ENCODE measurements around the gene HNF1B. TPM values are rescaled to one million over a fixed set of nuclear protein-coding genes. Genes with fewer than 3 reads are reported as not detected.
"Not testable (repeated sequence)": the region's sequence is repeated elsewhere in the genome, so short reads cannot be mapped to it uniquely, and the experiment has no call there.

The HNF1B gene
- total RNA-seq, 1 donor from 2014 or later, result not detected

DNA sequence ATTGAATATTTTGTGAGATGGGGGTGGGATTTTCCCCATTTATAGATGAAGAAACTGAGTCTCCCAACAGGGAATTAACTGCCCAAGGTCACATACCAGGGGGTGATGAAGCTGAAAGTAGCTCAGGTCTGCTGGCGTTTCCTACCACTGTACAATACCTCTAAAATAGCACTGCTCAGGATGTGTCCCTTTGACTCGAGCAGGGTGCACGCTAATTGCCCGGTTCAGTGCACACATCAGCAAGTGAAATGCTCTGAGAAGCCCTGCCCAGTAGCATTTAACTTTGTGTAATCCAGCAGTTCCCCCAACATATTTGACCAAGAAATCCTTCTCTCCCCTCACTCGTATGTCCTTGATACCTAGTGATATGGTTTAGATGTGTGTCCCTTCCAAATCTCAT is 51.5 kb downstream of the HNF1B start:
- Mint-ChIP-seq H3K27me3 (ENCODE audit: low read depth) (peaks cover 4% of the 10 kb centered on the region), H3K4me1 (peaks cover 3% of the 10 kb centered on the region), H3K4me3 (no peak overlapping the region), H3K27ac (ENCODE audit: unreplicated experiment) (no peak overlapping the region), H3K9me3 (no peaks in the 10 kb centered on the region), H3K36me3 (ENCODE audit: low read depth) (no peaks in the 10 kb centered on the region)
- no peak for DNase-seq (ENCODE audit: low read depth, low spot score)
- no peak for TF ChIP-seq CTCF (conservative IDR thresholded peaks at IDR 0.05)

GRCh38 chr17:37691807-37692206 is 53.1 kb downstream of the HNF1B start:
- Mint-ChIP-seq H3K4me3 (no peak overlapping the region), H3K9me3 (no peaks in the 10 kb centered on the region), H3K27me3 (ENCODE audit: low read depth) (peaks cover 4% of the 10 kb centered on the region), H3K27ac (ENCODE audit: unreplicated experiment) (no peak overlapping the region), H3K4me1 (peaks cover 3% of the 10 kb centered on the region), H3K36me3 (ENCODE audit: low read depth) (no peaks in the 10 kb centered on the region)
- no peak for DNase-seq (ENCODE audit: low read depth, low spot score)
- no peak for TF ChIP-seq CTCF (conservative IDR thresholded peaks at IDR 0.05)

GRCh38 chr17:37689317-37689716 is 55.5 kb downstream of the HNF1B start:
- TF ChIP-seq CTCF (conservative IDR thresholded peaks at IDR 0.05), result no peak
- no peak for DNase-seq (ENCODE audit: low read depth, low spot score)

DNA sequence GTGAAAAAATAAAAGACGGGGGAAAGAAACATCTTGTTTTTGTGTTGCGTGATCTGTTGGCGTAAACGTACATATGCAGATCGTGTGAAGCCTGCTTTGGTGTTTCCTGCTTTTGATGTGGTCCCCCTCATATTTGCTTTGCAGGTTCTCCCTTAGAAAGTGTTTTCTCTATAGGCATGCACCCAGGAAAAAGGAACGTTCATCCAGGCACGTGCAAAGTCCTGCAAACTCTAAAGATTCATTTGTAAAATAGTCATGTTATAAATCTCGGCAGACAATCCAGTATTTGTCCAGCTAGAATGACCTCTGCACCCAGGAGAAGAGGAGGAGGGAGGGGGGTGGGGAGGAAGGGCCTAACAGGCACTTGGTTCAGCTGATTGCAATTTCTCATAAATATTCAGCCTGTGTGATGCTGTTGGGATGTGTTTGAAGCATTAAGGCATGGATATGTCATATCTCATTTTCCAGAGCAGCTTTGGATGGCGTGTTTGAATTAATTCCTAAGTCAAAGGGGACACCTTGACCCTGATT is 61.3 kb downstream of the HNF1B start:
- TF ChIP-seq CTCF (conservative IDR thresholded peaks at IDR 0.05), result no peak
- H3K36me3 Mint-ChIP-seq (ENCODE audit: low read depth), result peaks cover under 1% of the 10 kb centered on the region
- H3K9me3 Mint-ChIP-seq, result peaks cover 4% of the 10 kb centered on the region
- peaks cover 22% of the 10 kb centered on the region for H3K4me1 Mint-ChIP-seq
- peaks cover 2% of the 10 kb centered on the region for H3K27me3 Mint-ChIP-seq (ENCODE audit: low read depth)
- H3K4me3 Mint-ChIP-seq, result no peak overlapping the region
- peak overlapping the region; percentile 13 for H3K27ac Mint-ChIP-seq (ENCODE audit: unreplicated experiment)
- no peak for DNase-seq (ENCODE audit: low read depth, low spot score)

More at GRCh38 chr17:37689317-37689716, 55.5 kb downstream of the HNF1B start:
- H3K9me3 Mint-ChIP-seq, result no peaks in the 10 kb centered on the region
- no peaks in the 10 kb centered on the region for H3K27me3 Mint-ChIP-seq (ENCODE audit: low read depth)
- no peaks in the 10 kb centered on the region for H3K36me3 Mint-ChIP-seq (ENCODE audit: low read depth)
- H3K4me1 Mint-ChIP-seq, result peaks cover 2% of the 10 kb centered on the region
- no peak overlapping the region for H3K27ac Mint-ChIP-seq (ENCODE audit: unreplicated experiment)
- no peak overlapping the region for H3K4me3 Mint-ChIP-seq

- peaks cover 8% of the 10 kb centered on the region for H3K27me3 Mint-ChIP-seq (ENCODE audit: low read depth)
- H3K9me3 Mint-ChIP-seq, result peaks cover 7% of the 10 kb centered on the region
- no peak overlapping the region for H3K4me3 Mint-ChIP-seq
- H3K4me1 Mint-ChIP-seq, result peaks cover 26% of the 10 kb centered on the region
- H3K27ac Mint-ChIP-seq (ENCODE audit: unreplicated experiment), result no peak overlapping the region
- H3K36me3 Mint-ChIP-seq (ENCODE audit: low read depth), result peaks cover 2% of the 10 kb centered on the region
- TF ChIP-seq CTCF (conservative IDR thresholded peaks at IDR 0.05), result no peak
- no peak for DNase-seq (ENCODE audit: low read depth, low spot score)
Measured at GRCh38 chr17:37682007-37682406, 62.9 kb downstream of the HNF1B start.

- H3K9me3 Mint-ChIP-seq; H3K36me3 Mint-ChIP-seq (ENCODE audit: low read depth); H3K27ac Mint-ChIP-seq (ENCODE audit: unreplicated experiment); H3K27me3 Mint-ChIP-seq (ENCODE audit: low read depth); H3K4me3 Mint-ChIP-seq; DNase-seq (ENCODE audit: low read depth, low spot score): not testable (repeated sequence)
- H3K4me1 Mint-ChIP-seq, result peaks cover 39% of the 10 kb centered on the region
Measured at GRCh38 chr17:37679995-37680394, 64.9 kb downstream of the HNF1B start.
